ENCODE results near the gene OR2G2. TPM values are rescaled to one million over a fixed set of nuclear protein-coding genes. Genes with fewer than 3 reads are reported as not detected.

The OR2G2 gene
- not detected in 2 replicates for total RNA-seq

GRCh38 chr1:247588060-247588459 is at the start of gene OR2G2:
Gene OR2G2, plus strand, starts transcription at chr1:247588360. Its CDS starts 0 bp downstream, at chr1:247588360.

GRCh38 chr1:247548769-247549182 is 39.4 kb upstream of the OR2G2 start, which contains the start of gene GCSAML:
Gene GCSAML, plus strand, starts transcription at chr1:247549134. Its CDS starts 58 bp downstream, at chr1:247549192.

GRCh38 chr1:247605286-247605685 is 17.1 kb downstream of the OR2G2 start, which contains the start of gene OR2G3:
Gene OR2G3, plus strand, starts transcription at chr1:247605586. Its CDS starts 0 bp downstream, at chr1:247605586.

Small RNA genes lying within 50 kb of the gene (small RNA-seq; reads per million reads assigned to genes)
- not detected for gene RF00026

Other genes starting within 250 kb of the OR2G2 start
- 1.2 and 4.9 TPM in 2 replicates for gene NLRP3, start 172.2 kb upstream of the OR2G2 start, total RNA-seq
- gene OR2B11, start 130.3 kb upstream of the OR2G2 start, total RNA-seq, result not detected in 2 replicates
- gene OR2C3, start 51.9 kb upstream of the OR2G2 start, total RNA-seq, result under 0.01 and 0.43 TPM in 2 replicates
- under 0.01 and 0.22 TPM in 2 replicates for gene GCSAML, start 39.2 kb upstream of the OR2G2 start, total RNA-seq
- gene OR2G3, start 17.2 kb downstream of the OR2G2 start, total RNA-seq, result not detected in 2 replicates
- not detected in 2 replicates for gene OR13G1, start 91.4 kb downstream of the OR2G2 start, total RNA-seq
- gene OR6F1, start 128.3 kb downstream of the OR2G2 start, total RNA-seq, result not detected in 2 replicates
- gene OR14K1, start 150.3 kb downstream of the OR2G2 start, total RNA-seq, result not detected in 2 replicates
- not detected in 2 replicates for gene OR14A2, start 159.8 kb downstream of the OR2G2 start, total RNA-seq
- gene OR1C1, start 172.2 kb downstream of the OR2G2 start, total RNA-seq, result not detected in 2 replicates
- gene OR14A16, start 235.8 kb downstream of the OR2G2 start, total RNA-seq, result not detected in 2 replicates

Measured in placental epithelial cell (primary cell).